ENCODE data around the gene NUP58.

- no peak for TF ChIP-seq REST (IDR thresholded peaks at IDR 0.05)
- TF ChIP-seq ATF3 (IDR thresholded peaks at IDR 0.05) = no peak
- TF ChIP-seq CTCF (IDR thresholded peaks at IDR 0.05; ENCODE audit: low read depth, low read length, missing input control) = no peak
- TF ChIP-seq EGR1 (IDR thresholded peaks at IDR 0.05; ENCODE audit: low read depth in 2 of 2) = no peak
- no peak for TF ChIP-seq RAD21 (IDR thresholded peaks at IDR 0.05)
- TF ChIP-seq TAF1 (conservative IDR thresholded peaks at IDR 0.05) = no peak
- no peak for TF ChIP-seq JUND (IDR thresholded peaks at IDR 0.05)
- TF ChIP-seq MAX (IDR thresholded peaks at IDR 0.05) = no peak
- no peak for TF ChIP-seq FOXA1 (IDR thresholded peaks at IDR 0.05)
Measured at GRCh38 chr13:25310891-25311290, 9.5 kb downstream of the NUP58 start.
